Endodermal cell (in vitro differentiated cells): Measurements from ENCODE around the gene KCNJ11. TPM values are rescaled to one million over a fixed set of nuclear protein-coding genes. Genes with fewer than 3 reads are reported as not detected.

Source experiments
- DNase-seq: peaks from one replicate; pipeline ENCODE4 v3.0.0-alpha.2; 2017
- H3K27ac ChIP-seq: 2 replicates; pipeline ENCODE4 v1.5.1; 2013; ENCODE audit warnings: mild to moderate bottlenecking, low read depth, low read length, moderate library complexity
- H3K27me3 ChIP-seq: 2 replicates; pipeline ENCODE4 v1.6.1; 2013; ENCODE audit warnings: mild to moderate bottlenecking, low read length, moderate library complexity; ENCODE audit not compliant: insufficient read depth, control insufficient read depth, poor library complexity, severe bottlenecking
- H3K36me3 ChIP-seq: 2 replicates; pipeline ENCODE4 v1.7.0; 2013; ENCODE audit warnings: mild to moderate bottlenecking, low read length, moderate library complexity; ENCODE audit not compliant: control insufficient read depth, insufficient read depth
- H3K4me1 ChIP-seq: one replicate; pipeline ENCODE4 v1.7.0; 2013; ENCODE audit warnings: low read length; ENCODE audit not compliant: control insufficient read depth, insufficient read depth
- H3K4me3 ChIP-seq: 2 replicates; pipeline ENCODE4 v1.5.1; 2013; ENCODE audit warnings: mild to moderate bottlenecking, low read length, moderate library complexity
- H3K9ac ChIP-seq: 2 replicates; pipeline ENCODE4 v1.6.1; 2013; ENCODE audit warnings: mild to moderate bottlenecking, low read length, moderate library complexity; ENCODE audit not compliant: poor library complexity, severe bottlenecking; ENCODE audit errors: extremely low read depth
- H3K9me3 ChIP-seq: 2 replicates; pipeline ENCODE4 v1.6.1; 2013; ENCODE audit warnings: mild to moderate bottlenecking, low read length, moderate library complexity; ENCODE audit not compliant: control insufficient read depth
- H3K27ac Mint-ChIP-seq: 2 replicates; pipeline ENCODE4 v1.8.0; 2020; ENCODE audit warnings: mixed read lengths
- H3K27me3 Mint-ChIP-seq: 2 replicates; pipeline ENCODE4 v1.8.0; 2021; ENCODE audit warnings: mild to moderate bottlenecking, mixed read lengths; ENCODE audit not compliant: insufficient read depth
- H3K36me3 Mint-ChIP-seq: 2 replicates; pipeline ENCODE4 v1.8.0; 2020; ENCODE audit warnings: low read depth, mixed read lengths
- H3K4me1 Mint-ChIP-seq: 2 replicates; pipeline ENCODE4 v1.8.0; 2020; ENCODE audit warnings: mixed read lengths
- H3K4me3 Mint-ChIP-seq: 2 replicates; pipeline ENCODE4 v1.8.0; 2020; ENCODE audit warnings: mild to moderate bottlenecking, moderate library complexity, mixed read lengths
- H3K9me3 Mint-ChIP-seq: 2 replicates; pipeline ENCODE4 v1.8.0; 2020; ENCODE audit warnings: mild to moderate bottlenecking, mixed read lengths
- WGBS, 2 experiments: methylation state at CpG; one replicate each; pipeline versions ENCODE4 v1.1.5 to v1.1.7; 2013; ENCODE audit warnings: missing lambda C conversion rate in 2 of 2, mixed read lengths in 1 of 2; ENCODE audit not compliant: insufficient coverage in 1 of 2, insufficient read length in 1 of 2; 5-methylcytosine and 5-hydroxymethylcytosine counted together
- total RNA-seq, 2 donors: library from RNA; stranded (reverse); fragmentation: NEBNext Ultra II Directional in 1 of 2; extraction: Animal tissue kit (Norgen Biotek cat#: 25700) in 1 of 2; gene quantifications; 2 replicates in 1 of 2; 3 replicates in 1 of 2; pipeline ENCODE4 v1.2.1, GENCODE V29; 2021
- TF ChIP-seq, protein P1 (sequence below): fragments of 200-600 bp; sonication (generic); conservative IDR thresholded peaks from 2 replicates; pipeline ENCODE4 v1.5.0; 2021; ENCODE audit warnings: antibody characterized with exemption, mild to moderate bottlenecking

The KCNJ11 gene
- total RNA-seq, 2 donors from 2014 or later, result 2.2 to 5.3 TPM

DNA sequence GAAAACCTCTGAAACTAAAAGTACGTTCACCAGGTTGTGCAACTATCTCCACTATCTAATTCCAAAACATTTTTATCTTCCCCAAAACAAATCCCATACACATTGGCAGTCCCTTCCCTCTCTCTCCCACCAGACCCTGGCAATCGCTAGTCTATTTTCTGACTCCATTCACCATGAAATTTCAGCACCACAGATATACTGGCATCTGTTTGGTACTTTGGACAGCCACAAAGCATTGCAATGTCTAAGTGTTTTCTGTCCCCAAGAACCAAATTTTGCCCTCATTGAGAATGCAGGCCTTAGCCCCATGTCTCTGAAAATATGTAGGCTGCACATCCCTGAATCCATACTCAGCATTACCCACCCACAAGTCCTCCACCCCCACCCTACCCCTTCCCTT is 28.0 kb upstream of the KCNJ11 start:
- Mint-ChIP-seq H3K4me1 (peaks cover 24% of the 10 kb centered on the region), H3K4me3 (no peak overlapping the region), H3K27ac (no peak overlapping the region), H3K9me3 (no peaks in the 10 kb centered on the region), H3K27me3 (peaks cover 20% of the 10 kb centered on the region), H3K36me3 (no peaks in the 10 kb centered on the region)
- 84 to 96% methylated on average over 2 of the region's 2 CpGs for whole genome bisulfite sequencing, 2 experiments
- DNase-seq, result no peak
- no peaks in the 10 kb centered on the region for H3K36me3 ChIP-seq
- H3K4me3 ChIP-seq, result no peak overlapping the region
- peaks cover 6% of the 10 kb centered on the region for H3K4me1 ChIP-seq
- TF ChIP-seq, protein P1, sequence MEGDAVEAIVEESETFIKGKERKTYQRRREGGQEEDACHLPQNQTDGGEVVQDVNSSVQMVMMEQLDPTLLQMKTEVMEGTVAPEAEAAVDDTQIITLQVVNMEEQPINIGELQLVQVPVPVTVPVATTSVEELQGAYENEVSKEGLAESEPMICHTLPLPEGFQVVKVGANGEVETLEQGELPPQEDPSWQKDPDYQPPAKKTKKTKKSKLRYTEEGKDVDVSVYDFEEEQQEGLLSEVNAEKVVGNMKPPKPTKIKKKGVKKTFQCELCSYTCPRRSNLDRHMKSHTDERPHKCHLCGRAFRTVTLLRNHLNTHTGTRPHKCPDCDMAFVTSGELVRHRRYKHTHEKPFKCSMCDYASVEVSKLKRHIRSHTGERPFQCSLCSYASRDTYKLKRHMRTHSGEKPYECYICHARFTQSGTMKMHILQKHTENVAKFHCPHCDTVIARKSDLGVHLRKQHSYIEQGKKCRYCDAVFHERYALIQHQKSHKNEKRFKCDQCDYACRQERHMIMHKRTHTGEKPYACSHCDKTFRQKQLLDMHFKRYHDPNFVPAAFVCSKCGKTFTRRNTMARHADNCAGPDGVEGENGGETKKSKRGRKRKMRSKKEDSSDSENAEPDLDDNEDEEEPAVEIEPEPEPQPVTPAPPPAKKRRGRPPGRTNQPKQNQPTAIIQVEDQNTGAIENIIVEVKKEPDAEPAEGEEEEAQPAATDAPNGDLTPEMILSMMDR, result no peak
- H3K27me3 ChIP-seq, result no peaks in the 10 kb centered on the region
- H3K9ac ChIP-seq, result no peak overlapping the region
- H3K27ac ChIP-seq, result no peak overlapping the region
- H3K9me3 ChIP-seq, result no peaks in the 10 kb centered on the region

DNA sequence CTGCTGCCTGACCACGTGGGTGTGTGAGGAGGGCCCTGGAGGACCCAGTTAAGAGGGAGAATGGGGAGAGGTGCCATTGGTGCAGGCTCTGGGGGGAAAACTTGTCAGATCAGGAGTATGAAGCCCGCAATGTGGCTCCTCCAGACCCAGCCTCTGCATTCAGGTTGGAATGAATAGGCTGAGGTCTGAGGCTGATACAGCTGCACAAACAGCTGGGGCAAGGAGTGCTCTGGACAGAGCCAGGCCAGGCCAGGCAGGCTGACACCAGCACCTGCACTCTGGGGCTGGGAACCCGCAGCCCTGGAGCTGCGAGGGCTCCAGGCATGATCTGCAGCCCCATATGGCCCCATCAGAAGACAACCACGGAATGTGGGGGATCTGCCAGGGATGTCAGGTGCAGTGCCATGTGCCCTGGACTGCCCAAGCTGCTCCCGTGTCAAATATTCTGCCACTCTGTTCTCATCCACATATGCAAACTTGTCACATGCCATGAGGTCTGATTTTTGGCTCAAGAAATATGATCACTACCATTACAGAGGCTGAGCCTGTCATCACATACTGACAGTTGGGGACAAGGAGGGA is 27.2 kb upstream of the KCNJ11 start:
- 85 to 90% methylated on average over 4 to 6 of the region's 6 CpGs for WGBS, 2 experiments
- no peaks in the 10 kb centered on the region for H3K36me3 ChIP-seq
- H3K4me3 ChIP-seq, result no peak overlapping the region
- H3K27me3 ChIP-seq, result no peaks in the 10 kb centered on the region
- peaks cover 22% of the 10 kb centered on the region for H3K27me3 Mint-ChIP-seq
- no peaks in the 10 kb centered on the region for H3K36me3 Mint-ChIP-seq
- peaks cover 19% of the 10 kb centered on the region for H3K4me1 Mint-ChIP-seq
- no peak for DNase-seq
- peaks cover 6% of the 10 kb centered on the region for H3K4me1 ChIP-seq
- H3K9me3 Mint-ChIP-seq, result no peaks in the 10 kb centered on the region
- H3K4me3 Mint-ChIP-seq, result no peak overlapping the region
- no peak overlapping the region for H3K27ac Mint-ChIP-seq
- H3K9ac ChIP-seq, result no peak overlapping the region
- H3K27ac ChIP-seq, result no peak overlapping the region
- TF ChIP-seq, protein P1, result no peak
- H3K9me3 ChIP-seq, result no peaks in the 10 kb centered on the region

DNA sequence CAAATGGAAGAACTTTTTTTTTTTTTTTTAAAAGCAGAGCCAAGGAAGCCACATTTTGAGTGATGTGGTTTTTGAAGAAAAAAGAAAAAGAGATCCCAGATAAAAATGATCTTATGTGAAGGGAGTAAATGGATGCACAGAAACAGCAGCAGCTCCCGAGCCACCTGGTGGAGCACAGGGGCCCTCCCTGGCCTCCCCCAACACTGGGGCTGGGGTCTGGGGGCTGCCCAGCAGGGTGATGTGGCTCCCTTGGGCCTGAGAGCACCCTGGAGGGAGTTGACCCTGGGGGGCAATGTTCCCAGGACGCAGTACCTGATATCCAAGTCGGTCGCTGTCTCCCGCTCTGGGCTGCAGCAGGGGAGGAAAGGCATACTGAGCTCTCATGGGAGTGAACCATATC is 26.5 kb upstream of the KCNJ11 start:
- DNase-seq, result no peak
- H3K4me1 ChIP-seq, result peaks cover 6% of the 10 kb centered on the region

More for the DNA sequence above, 26.5 kb upstream of the KCNJ11 start:
- Histone ChIP-seq H3K9me3 (no peaks in the 10 kb centered on the region), H3K4me3 (no peak overlapping the region), H3K36me3 (no peaks in the 10 kb centered on the region), H3K27ac (no peak overlapping the region), H3K27me3 (no peaks in the 10 kb centered on the region), H3K9ac (no peak overlapping the region)
- Mint-ChIP-seq H3K36me3 (no peaks in the 10 kb centered on the region), H3K27me3 (peaks cover 20% of the 10 kb centered on the region), H3K4me1 (peaks cover 18% of the 10 kb centered on the region), H3K9me3 (no peaks in the 10 kb centered on the region), H3K4me3 (no peak overlapping the region), H3K27ac (no peak overlapping the region)
- 83 to 91% methylated on average over 1 to 5 of the region's 5 CpGs for WGBS, 2 experiments
- TF ChIP-seq, protein P1, result no peak
